Activated naive CD4-positive, alpha-beta T cell treated with anti-CD3 and anti-CD28 coated beads, Interleukin-2, amount 50 U/mL, for 72 hours (primary cell): Measurements from ENCODE around the gene SYNCRIP. TPM values are rescaled to one million over a fixed set of nuclear protein-coding genes. Genes with fewer than 3 reads are reported as not detected.
A peak's percentile ranks its signal among the peaks of the same experiment; 100 is the strongest.

ENCODE experiments used
- ATAC-seq, 2 donors: fragments of 150-1000 bp; cut with Tn5 transposase; 2 replicates each; pipeline ENCODE4 v1.10.0; 2021; ENCODE audit warnings: mild to moderate bottlenecking in 2 of 2, moderate library complexity in 2 of 2
- DNase-seq, 2 donors: peaks; one replicate each; pipeline ENCODE4 v3.0.0; 2021 to 2022; ENCODE audit warnings: low spot score in 2 of 2
- H3K27ac Mint-ChIP-seq, 2 donors: one replicate each; pipeline ENCODE4 v1.8.0; 2022; ENCODE audit warnings: mild to moderate bottlenecking in 2 of 2, mixed read lengths in 2 of 2
- H3K36me3 Mint-ChIP-seq, 2 donors: one replicate each; pipeline ENCODE4 v1.8.0; 2022; ENCODE audit warnings: mixed read lengths in 2 of 2
- H3K9me3 Mint-ChIP-seq, 2 donors: one replicate each; pipeline ENCODE4 v1.8.0; 2022; ENCODE audit warnings: mixed read lengths in 2 of 2
- total RNA-seq, 2 donors: library from RNA; stranded (reverse); gene quantifications; one replicate each; pipeline ENCODE4 v1.2.3, GENCODE V29; 2022

SYNCRIP gene
- total RNA-seq, 2 donors from 2014 or later: 78.3 to 147 TPM

- DNase-seq (no peak), ATAC-seq (no peak)
- Mint-ChIP-seq H3K9me3 (no peaks in the 10 kb centered on the region), H3K27ac (peak overlapping the region; percentile 45 to 55), H3K36me3 (peaks cover 56 to 57% of the 10 kb centered on the region in 2 donors)
These were observed 31.9 kb upstream of the SYNCRIP start for GRCh38 chr6:85674604-85675003.

- DNase-seq: no peak
- no peak for ATAC-seq
- Mint-ChIP-seq H3K27ac (peak overlapping the region; percentile 25 to 55), H3K36me3 (peaks cover 52 to 54% of the 10 kb centered on the region in 2 donors), H3K9me3 (no peaks in the 10 kb centered on the region)
These were observed 30.8 kb upstream of the SYNCRIP start for GRCh38 chr6:85673198-85674139.

GRCh38 chr6:85672623-85673022, 29.9 kb upstream of the SYNCRIP start:
- no peaks in the 10 kb centered on the region for H3K9me3 Mint-ChIP-seq
- ATAC-seq: no peak
- no peak for DNase-seq
- peak overlapping the region; percentile 25 to 37 for H3K27ac Mint-ChIP-seq
- peaks cover 43 to 52% of the 10 kb centered on the region in 2 donors for H3K36me3 Mint-ChIP-seq

- H3K36me3 Mint-ChIP-seq: peaks cover 37 to 46% of the 10 kb centered on the region in 2 donors
- ATAC-seq (no peak), DNase-seq (no peak)
- peak overlapping the region in 1 of 2 donors; percentile 70 for H3K27ac Mint-ChIP-seq
- no peaks in the 10 kb centered on the region for H3K9me3 Mint-ChIP-seq
These were observed 29.4 kb upstream of the SYNCRIP start for GRCh38 chr6:85672050-85672449.

- H3K9me3 Mint-ChIP-seq: no peaks in the 10 kb centered on the region
- peak overlapping the region; percentile 86 to 94 for H3K27ac Mint-ChIP-seq
- DNase-seq (no peak), ATAC-seq (no peak)
- H3K36me3 Mint-ChIP-seq: peaks cover 23 to 31% of the 10 kb centered on the region in 2 donors
These were observed 27.9 kb upstream of the SYNCRIP start for GRCh38 chr6:85670573-85670972.

GRCh38 chr6:85669735-85670194, 27.1 kb upstream of the SYNCRIP start:
- Mint-ChIP-seq H3K9me3 (no peaks in the 10 kb centered on the region), H3K27ac (peak overlapping the region; percentile 86 to 94), H3K36me3 (peaks cover 15 to 27% of the 10 kb centered on the region in 2 donors)
- DNase-seq: peak in 1 of 2 donors; percentile 48
- ATAC-seq: peak; percentile 83 to 94

GRCh38 chr6:85662251-85662650, 19.6 kb upstream of the SYNCRIP start:
- DNase-seq (no peak), ATAC-seq (no peak)
- Mint-ChIP-seq H3K36me3 (peaks cover 3% of the 10 kb centered on the region in 2 donors), H3K9me3 (peaks cover 3% of the 10 kb centered on the region in 2 donors), H3K27ac (peak overlapping the region in 1 of 2 donors; percentile 37)

- Mint-ChIP-seq H3K36me3 (peaks cover 4 to 8% of the 10 kb centered on the region in 2 donors), H3K9me3 (peaks cover 4 to 9% of the 10 kb centered on the region in 2 donors), H3K27ac (no peak overlapping the region)
- DNase-seq (no peak), ATAC-seq (no peak)
These were observed 17.5 kb upstream of the SYNCRIP start for GRCh38 chr6:85660181-85660611.

- DNase-seq (no peak), ATAC-seq (no peak)
- H3K9me3 Mint-ChIP-seq: peaks cover 0 to 2% of the 10 kb centered on the region in 2 donors
- H3K36me3 Mint-ChIP-seq: no peaks in the 10 kb centered on the region
- H3K27ac Mint-ChIP-seq: no peak overlapping the region
These were observed 7.9 kb upstream of the SYNCRIP start for GRCh38 chr6:85650606-85651005.

- ATAC-seq (no peak), DNase-seq (no peak)
- peak overlapping the region; percentile 92 to 100 for H3K27ac Mint-ChIP-seq
- H3K36me3 Mint-ChIP-seq: peaks cover 34 to 37% of the 10 kb centered on the region in 2 donors
- H3K9me3 Mint-ChIP-seq: peaks cover 0 to 7% of the 10 kb centered on the region in 2 donors
These were observed 1.6 kb upstream of the SYNCRIP start for GRCh38 chr6:85644279-85644762.

GRCh38 chr6:85643537-85644278, 1.0 kb upstream of the SYNCRIP start:
- DNase-seq (peak; percentile 71 to 82), ATAC-seq (peak; percentile 56 to 60)
- peak overlapping the region; percentile 92 to 100 for H3K27ac Mint-ChIP-seq
- peaks cover 0 to 7% of the 10 kb centered on the region in 2 donors for H3K9me3 Mint-ChIP-seq
- H3K36me3 Mint-ChIP-seq: peaks cover 40 to 43% of the 10 kb centered on the region in 2 donors

GRCh38 chr6:85641897-85642773, 551 bp downstream of the SYNCRIP start:
- H3K27ac Mint-ChIP-seq: peak overlapping the region; percentile 98 to 100

GRCh38 chr6:85641522-85641896, 1.2 kb downstream of the SYNCRIP start:
- peaks cover 55 to 62% of the 10 kb centered on the region in 2 donors for H3K36me3 Mint-ChIP-seq
- H3K27ac Mint-ChIP-seq: peak overlapping the region; percentile 83 to 100
- DNase-seq (no peak), ATAC-seq (no peak)
- H3K9me3 Mint-ChIP-seq: peaks cover 0 to 7% of the 10 kb centered on the region in 2 donors

More at GRCh38 chr6:85641897-85642773, 551 bp downstream of the SYNCRIP start:
- Mint-ChIP-seq H3K9me3 (peaks cover 0 to 7% of the 10 kb centered on the region in 2 donors), H3K36me3 (peaks cover 52 to 55% of the 10 kb centered on the region in 2 donors)
- ATAC-seq (peak in 1 of 2 donors; percentile 24), DNase-seq (peak; percentile 59 to 75)

GRCh38 chr6:85640821-85641220, 1.9 kb downstream of the SYNCRIP start:
- Mint-ChIP-seq H3K27ac (peak overlapping the region; percentile 66 to 100), H3K36me3 (peaks cover 57 to 64% of the 10 kb centered on the region in 2 donors), H3K9me3 (peaks cover 0 to 7% of the 10 kb centered on the region in 2 donors)
- no peak for DNase-seq
- ATAC-seq: no peak

- Mint-ChIP-seq H3K36me3 (peaks cover 59 to 82% of the 10 kb centered on the region in 2 donors), H3K27ac (peak overlapping the region in 1 of 2 donors; percentile 70), H3K9me3 (no peaks in the 10 kb centered on the region)
- ATAC-seq: no peak
- no peak for DNase-seq
These were observed 5.1 kb downstream of the SYNCRIP start for GRCh38 chr6:85637579-85637978.
